ENCODE measurements around the gene FZD1. TPM values are rescaled to one million over a fixed set of nuclear protein-coding genes. Genes with fewer than 3 reads are reported as not detected.

FZD1 gene
- total and polyA plus RNA-seq, 10 of the 15 experiments (the other 5 are each of a cell fraction or from before 2014, with no cell fraction given), result 0.07 to 0.56 (median 0.18) TPM

DNA sequence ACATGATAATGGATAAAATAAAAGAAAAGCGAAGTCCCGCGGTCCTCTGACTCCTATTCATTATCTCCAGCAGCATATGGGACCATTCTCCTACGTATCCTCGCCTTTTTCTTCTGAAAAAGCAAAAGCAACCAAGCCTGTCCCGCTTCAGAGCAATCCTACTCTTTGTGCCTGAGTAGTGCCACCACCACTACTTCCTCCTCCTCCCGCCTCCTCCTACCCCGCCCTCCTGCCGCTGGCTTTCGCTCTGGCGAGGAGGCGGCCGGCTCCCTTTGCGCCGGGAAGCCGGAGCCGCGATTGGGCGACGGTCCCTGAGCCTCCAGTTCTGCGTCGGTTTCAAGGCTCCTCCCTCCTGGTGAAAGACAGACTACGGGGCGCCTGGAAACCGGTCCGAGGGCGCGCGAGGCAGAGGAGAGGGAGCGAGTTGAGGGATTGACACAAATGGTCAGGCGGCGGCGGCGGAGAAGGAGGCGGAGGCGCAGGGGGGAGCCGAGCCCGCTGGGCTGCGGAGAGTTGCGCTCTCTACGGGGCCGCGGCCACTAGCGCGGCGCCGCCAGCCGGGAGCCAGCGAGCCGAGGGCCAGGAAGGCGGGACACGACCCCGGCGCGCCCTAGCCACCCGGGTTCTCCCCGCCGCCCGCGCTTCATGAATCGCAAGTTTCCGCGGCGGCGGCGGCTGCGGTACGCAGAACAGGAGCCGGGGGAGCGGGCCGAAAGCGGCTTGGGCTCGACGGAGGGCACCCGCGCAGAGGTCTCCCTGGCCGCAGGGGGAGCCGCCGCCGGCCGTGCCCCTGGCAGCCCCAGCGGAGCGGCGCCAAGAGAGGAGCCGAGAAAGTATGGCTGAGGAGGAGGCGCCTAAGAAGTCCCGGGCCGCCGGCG lies at the start of gene FZD1 (continued):
- TF ChIP-seq, protein P1, sequence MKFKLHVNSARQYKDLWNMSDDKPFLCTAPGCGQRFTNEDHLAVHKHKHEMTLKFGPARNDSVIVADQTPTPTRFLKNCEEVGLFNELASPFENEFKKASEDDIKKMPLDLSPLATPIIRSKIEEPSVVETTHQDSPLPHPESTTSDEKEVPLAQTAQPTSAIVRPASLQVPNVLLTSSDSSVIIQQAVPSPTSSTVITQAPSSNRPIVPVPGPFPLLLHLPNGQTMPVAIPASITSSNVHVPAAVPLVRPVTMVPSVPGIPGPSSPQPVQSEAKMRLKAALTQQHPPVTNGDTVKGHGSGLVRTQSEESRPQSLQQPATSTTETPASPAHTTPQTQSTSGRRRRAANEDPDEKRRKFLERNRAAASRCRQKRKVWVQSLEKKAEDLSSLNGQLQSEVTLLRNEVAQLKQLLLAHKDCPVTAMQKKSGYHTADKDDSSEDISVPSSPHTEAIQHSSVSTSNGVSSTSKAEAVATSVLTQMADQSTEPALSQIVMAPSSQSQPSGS (IDR thresholded peaks at IDR 0.05; ENCODE audit: low read length), result no peak
- no peak for TF ChIP-seq MTA2 (IDR thresholded peaks at IDR 0.05; ENCODE audit: low read depth)
- no peak for TF ChIP-seq CTCF (IDR thresholded peaks at IDR 0.05 in 2 of 3, conservative IDR thresholded peaks at IDR 0.05 in 1 of 3; ENCODE audit: control insufficient read depth in 2 of 3, extremely low read depth in 1 of 3, insufficient read depth in 1 of 3, low read depth in 3 of 3, low read length in 3 of 3)
- TF ChIP-seq PKNOX1 (IDR thresholded peaks at IDR 0.05), result peak; percentile 45
- no peak for TF ChIP-seq HDGF (IDR thresholded peaks at IDR 0.05)
- TF ChIP-seq POU2F2 (IDR thresholded peaks at IDR 0.05; ENCODE audit: borderline replicate concordance, low read depth, low read length), result no peak
- no peak for TF ChIP-seq ZNF207 (IDR thresholded peaks at IDR 0.05; ENCODE audit: borderline replicate concordance)
- no peak for TF ChIP-seq HSF1 (IDR thresholded peaks at IDR 0.05; ENCODE audit: low read depth, low read length)
- no peak for TF ChIP-seq CHD1 (IDR thresholded peaks at IDR 0.05; ENCODE audit: low read depth, low read length)
- TF ChIP-seq RUNX3 (IDR thresholded peaks at IDR 0.05; ENCODE audit: low read length), result peak; percentile 52
- TF ChIP-seq, protein P2, sequence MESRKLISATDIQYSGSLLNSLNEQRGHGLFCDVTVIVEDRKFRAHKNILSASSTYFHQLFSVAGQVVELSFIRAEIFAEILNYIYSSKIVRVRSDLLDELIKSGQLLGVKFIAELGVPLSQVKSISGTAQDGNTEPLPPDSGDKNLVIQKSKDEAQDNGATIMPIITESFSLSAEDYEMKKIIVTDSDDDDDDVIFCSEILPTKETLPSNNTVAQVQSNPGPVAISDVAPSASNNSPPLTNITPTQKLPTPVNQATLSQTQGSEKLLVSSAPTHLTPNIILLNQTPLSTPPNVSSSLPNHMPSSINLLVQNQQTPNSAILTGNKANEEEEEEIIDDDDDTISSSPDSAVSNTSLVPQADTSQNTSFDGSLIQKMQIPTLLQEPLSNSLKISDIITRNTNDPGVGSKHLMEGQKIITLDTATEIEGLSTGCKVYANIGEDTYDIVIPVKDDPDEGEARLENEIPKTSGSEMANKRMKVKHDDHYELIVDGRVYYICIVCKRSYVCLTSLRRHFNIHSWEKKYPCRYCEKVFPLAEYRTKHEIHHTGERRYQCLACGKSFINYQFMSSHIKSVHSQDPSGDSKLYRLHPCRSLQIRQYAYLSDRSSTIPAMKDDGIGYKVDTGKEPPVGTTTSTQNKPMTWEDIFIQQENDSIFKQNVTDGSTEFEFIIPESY (IDR thresholded peaks at IDR 0.05), result no peak
- TF ChIP-seq, protein P3, sequence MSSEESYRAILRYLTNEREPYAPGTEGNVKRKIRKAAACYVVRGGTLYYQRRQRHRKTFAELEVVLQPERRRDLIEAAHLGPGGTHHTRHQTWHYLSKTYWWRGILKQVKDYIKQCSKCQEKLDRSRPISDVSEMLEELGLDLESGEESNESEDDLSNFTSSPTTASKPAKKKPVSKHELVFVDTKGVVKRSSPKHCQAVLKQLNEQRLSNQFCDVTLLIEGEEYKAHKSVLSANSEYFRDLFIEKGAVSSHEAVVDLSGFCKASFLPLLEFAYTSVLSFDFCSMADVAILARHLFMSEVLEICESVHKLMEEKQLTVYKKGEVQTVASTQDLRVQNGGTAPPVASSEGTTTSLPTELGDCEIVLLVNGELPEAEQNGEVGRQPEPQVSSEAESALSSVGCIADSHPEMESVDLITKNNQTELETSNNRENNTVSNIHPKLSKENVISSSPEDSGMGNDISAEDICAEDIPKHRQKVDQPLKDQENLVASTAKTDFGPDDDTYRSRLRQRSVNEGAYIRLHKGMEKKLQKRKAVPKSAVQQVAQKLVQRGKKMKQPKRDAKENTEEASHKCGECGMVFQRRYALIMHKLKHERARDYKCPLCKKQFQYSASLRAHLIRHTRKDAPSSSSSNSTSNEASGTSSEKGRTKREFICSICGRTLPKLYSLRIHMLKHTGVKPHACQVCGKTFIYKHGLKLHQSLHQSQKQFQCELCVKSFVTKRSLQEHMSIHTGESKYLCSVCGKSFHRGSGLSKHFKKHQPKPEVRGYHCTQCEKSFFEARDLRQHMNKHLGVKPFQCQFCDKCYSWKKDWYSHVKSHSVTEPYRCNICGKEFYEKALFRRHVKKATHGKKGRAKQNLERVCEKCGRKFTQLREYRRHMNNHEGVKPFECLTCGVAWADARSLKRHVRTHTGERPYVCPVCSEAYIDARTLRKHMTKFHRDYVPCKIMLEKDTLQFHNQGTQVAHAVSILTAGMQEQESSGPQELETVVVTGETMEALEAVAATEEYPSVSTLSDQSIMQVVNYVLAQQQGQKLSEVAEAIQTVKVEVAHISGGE (CRISPR knock-in tag; IDR thresholded peaks at IDR 0.05), result no peak
- TF ChIP-seq CBFB (IDR thresholded peaks at IDR 0.05; ENCODE audit: low read depth), result no peak
- TF ChIP-seq BCL3 (IDR thresholded peaks at IDR 0.05; ENCODE audit: borderline replicate concordance, insufficient read depth, low read depth, low read length, poor library complexity, severe bottlenecking), result no peak
- no peak for TF ChIP-seq ZBED1 (IDR thresholded peaks at IDR 0.05; ENCODE audit: borderline replicate concordance)
